SK-N-MC (cell line): ENCODE data around the gene PRRT4.

Source experiments
- EZH2 ChIP-seq: fragments of 200-600 bp; sonication (generic); IDR thresholded peaks from one replicate; pipeline ENCODE4 v1.6.1; 2017; ENCODE audit warnings: antibody characterized with exemption
- FOXP2 ChIP-seq: optimal IDR thresholded peaks from 2 replicates; pipeline ENCODE3; 2011; ENCODE audit warnings: mild to moderate bottlenecking, moderate library complexity; ENCODE audit not compliant: insufficient read depth; ENCODE audit errors: extremely low read length, control extremely low read depth
- POLR2AphosphoS5 ChIP-seq: IDR thresholded peaks from 2 replicates; pipeline ENCODE4 v1.6.1; 2012; ENCODE audit warnings: mild to moderate bottlenecking, low read depth, low read length, borderline replicate concordance

DNA sequence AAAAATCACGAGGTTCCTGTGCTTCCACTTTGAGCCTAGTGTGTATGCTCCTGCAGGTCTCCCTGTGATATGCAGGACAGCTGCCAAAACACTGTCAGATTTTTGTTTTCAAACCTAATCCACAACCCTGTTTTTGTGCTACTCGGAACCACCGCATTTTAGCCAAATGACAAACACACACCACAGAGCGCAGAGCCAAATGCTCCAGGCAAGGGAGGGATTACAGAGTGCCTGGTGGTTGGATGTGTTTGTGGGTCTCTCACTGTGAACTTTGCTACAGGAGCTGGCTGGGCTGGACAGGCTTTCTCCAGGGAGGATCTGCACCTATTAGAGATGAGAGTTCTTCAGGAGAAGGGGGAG is 12.0 kb downstream of the PRRT4 start:
- no peak for TF ChIP-seq EZH2
- TF ChIP-seq POLR2AphosphoS5 = no peak
- TF ChIP-seq FOXP2 = no peak
